CD1c-positive myeloid dendritic cell (primary cell): ENCODE results near the gene DHX9.

Experiments used
- DNase-seq: peaks from one replicate; pipeline ENCODE4 v3.0.0-alpha.2; 2016; ENCODE audit errors: extremely low spot score

The DHX9 gene

DNA sequence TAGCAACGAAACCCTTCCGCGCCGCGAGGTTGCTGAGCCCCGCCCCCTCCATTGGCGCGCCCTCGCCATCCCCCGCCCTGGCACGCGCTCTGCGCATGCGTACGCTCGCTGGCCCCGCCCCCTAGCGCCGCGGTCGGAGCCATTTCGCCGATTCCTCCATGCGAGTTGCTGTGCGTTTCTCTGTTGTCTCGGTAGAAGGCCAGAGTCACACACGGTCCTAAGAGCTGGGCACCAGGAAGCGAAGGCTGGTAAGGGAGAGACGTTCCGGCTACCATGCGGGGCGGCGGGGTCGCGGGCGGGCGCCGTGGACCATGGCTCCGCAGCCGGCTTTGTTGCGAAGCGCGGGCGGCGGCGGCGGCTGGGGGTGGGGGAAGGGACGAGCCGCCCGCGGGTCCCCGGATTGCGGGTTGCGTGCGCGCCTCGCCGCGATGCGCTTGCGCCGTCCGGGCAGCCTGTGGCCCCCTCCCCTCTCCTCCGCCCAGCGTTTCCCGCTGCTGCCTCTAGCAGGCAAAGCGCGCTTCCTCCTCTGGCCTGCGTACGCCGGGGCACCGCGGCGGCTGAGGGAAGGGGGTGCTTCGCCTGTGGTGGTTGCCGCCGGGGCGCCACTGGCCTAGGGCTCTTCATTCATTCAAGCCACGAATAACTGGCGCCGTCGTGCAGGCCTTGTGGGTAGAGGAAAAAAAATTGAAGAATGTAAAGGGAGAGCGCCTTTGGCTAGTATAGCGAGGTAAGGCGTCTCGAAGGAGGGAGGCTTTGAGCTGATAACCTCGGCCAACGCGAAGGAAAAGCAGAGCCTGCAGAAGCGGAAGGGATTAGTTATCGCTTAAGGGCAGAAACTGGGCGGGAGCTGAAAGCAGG is at the start of gene DHX9:
Gene DHX9 (plus strand): TSS at position 139 of the 858 bp plus-strand sequence. CDS start 3,220 bp downstream, outside the sequence.
- DNase-seq, result peak; percentile 97

- no peak for DNase-seq
These were observed 47.6 kb upstream of the DHX9 start for GRCh38 chr1:182791281-182792179.

- DNase-seq, result no peak
These were observed 45.1 kb upstream of the DHX9 start for GRCh38 chr1:182794091-182794490.

GRCh38 chr1:182794676-182795201 is 44.4 kb upstream of the DHX9 start:
- DNase-seq, result peak; percentile 64

- peak; percentile 94 for DNase-seq
These were observed 43.5 kb upstream of the DHX9 start for GRCh38 chr1:182795563-182796228.

GRCh38 chr1:182802006-182802803 is 36.9 kb upstream of the DHX9 start:
- DNase-seq, result no peak

DNA sequence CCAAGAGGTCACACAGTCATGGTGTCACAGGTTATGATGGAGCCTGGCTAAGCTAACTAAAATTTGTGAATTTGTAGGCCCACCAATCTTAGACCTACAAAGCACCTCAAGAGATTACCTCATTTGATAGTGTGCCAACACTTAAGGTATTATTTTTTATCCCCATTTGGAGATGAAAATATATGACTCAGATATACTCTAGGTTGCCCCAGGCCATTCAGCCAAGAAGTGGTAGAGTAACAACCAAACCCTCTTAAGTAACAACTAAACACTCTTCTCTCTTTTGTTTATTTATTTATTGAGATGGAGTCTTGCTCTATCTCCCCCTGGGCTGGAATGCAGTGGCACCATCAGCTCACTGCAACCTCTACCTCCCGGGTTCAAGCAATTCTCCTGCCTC is 35.3 kb upstream of the DHX9 start:
- DNase-seq, result no peak

DNA sequence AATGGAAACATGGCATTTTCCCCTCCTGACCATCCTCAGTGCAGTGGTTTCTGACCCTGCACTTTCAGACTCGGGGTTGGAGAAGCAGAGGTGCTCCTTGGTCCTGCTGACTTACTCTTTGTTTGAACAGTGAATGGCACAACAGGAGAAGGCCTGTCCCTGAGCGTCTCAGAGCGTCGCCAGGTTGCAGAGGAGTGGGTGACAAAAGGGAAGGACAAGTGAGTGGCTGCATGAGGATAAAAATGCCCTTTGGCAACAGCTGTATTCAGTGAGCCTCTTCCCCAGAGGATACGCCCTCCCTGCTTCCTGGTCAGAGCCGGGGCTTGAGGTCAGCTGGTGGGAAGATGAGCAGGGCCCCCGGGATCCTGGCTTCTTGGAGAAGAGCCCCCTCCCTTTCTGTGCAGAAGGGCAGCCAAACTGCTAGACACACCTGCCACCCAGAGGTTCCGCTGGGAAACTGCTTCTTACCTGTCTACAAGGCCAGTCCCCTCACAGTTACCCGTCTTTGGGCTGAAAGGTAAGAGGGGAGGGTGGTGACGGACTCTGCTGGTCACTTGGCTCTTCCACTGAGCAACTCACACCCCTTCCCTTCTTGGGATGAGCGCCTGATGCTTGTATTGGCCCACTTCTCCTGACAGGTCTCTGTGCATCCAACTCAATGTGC is 33.0 kb upstream of the DHX9 start:
- DNase-seq, result no peak

- no peak for DNase-seq
These were observed 31.2 kb upstream of the DHX9 start for GRCh38 chr1:182807907-182808306.

GRCh38 chr1:182809414-182809957 is 29.7 kb upstream of the DHX9 start:
- no peak for DNase-seq

- no peak for DNase-seq
These were observed 27.0 kb upstream of the DHX9 start for GRCh38 chr1:182811975-182812722.

- DNase-seq, result no peak
These were observed 22.3 kb upstream of the DHX9 start for GRCh38 chr1:182816863-182817262.

DNA sequence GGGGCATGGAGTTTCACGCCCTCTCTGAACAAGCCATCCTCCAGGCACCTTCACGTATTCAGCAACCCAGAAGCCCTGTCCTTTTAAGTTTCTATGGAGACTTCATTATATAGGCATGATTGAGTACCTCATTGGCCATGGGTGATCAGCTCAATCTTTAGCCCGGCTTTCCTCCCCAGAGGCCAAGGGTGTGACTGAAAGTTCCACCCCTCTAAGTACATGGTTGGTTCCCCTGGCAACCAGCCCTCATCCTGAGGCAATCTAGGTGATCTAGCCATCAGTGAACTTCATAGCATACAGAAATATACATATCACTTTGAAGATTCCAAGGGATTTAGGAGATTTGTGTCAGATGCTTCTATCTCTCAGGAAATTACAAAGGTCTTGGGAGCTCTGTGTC is 21.3 kb upstream of the DHX9 start:
- no peak for DNase-seq

GRCh38 chr1:182823220-182823619 is 15.9 kb upstream of the DHX9 start:
- no peak for DNase-seq

DNA sequence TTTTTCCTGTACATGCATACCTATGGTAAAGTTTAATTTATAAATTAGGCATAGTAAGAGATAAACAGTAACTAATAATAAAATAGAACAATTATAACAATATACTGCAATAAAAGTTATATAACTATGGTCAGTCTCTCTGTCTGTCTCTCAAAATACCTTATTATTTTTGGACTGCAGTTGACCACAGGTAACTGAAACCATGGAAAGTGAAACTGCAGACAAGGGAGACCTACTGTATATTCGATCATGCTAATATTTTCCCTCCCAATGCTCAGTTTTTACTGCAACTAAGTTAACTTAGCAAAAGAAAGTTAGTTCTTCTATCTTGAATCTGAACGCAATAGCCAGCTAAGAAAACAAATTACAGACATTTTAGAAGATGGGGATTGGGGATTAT is 12.3 kb upstream of the DHX9 start:
- DNase-seq, result no peak

- DNase-seq, result no peak
These were observed 9.7 kb upstream of the DHX9 start for GRCh38 chr1:182829285-182829932.

DNA sequence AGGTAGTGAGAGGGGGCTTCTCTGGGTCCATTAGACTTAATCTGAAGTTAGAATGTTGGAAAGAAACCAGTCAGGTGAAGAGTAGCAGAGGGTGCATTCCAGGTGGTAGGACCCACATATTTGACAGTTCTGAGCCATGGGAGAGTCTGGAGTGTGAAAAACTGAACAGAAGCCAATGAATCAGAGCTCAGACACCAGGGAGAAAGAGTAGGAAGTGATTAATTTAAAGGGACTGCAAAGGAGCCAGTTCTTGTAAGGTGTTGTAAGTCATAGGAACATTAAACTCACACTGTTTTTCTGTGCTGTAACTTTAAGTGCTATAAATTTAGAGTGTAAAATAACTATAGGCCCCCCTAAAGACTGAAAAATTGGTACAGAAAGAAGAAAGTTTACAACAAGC is 5.9 kb upstream of the DHX9 start:
- no peak for DNase-seq

GRCh38 chr1:182834326-182834725 is 4.8 kb upstream of the DHX9 start:
- no peak for DNase-seq

DNA sequence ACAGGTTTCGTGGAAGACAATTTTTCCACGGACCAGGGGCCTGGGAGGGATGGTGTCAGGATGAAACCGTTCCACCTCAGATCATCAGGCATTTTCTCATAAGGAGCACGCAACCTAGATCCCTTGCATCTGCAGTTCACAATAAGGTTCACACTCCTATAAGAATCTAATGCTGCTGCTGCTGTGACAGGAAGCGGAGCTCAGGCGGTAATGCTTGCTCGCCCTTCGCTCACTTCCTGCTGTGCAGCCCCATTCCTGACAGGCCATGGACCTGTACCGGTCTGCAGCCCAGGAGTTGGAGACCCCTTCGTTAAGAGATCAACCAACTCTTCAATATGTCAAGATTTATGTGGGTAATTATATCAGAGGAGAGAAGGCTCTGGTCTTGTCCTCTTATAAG is 3.3 kb upstream of the DHX9 start:
- no peak for DNase-seq
